ENCODE data around the gene RTEL1. TPM values are rescaled to one million over a fixed set of nuclear protein-coding genes. Genes with fewer than 3 reads are reported as not detected.
A peak's percentile ranks its signal among the peaks of the same experiment; 100 is the strongest.

RTEL1 gene
- total and polyA plus RNA-seq, 10 donors: 7.3 to 49.8 (median 40.2) TPM

- WGBS, 5 donors: 90 to 96% (median 96%) methylated on average over 18 to 21 of the region's 21 CpGs
Measured at GRCh38 chr20:63693733-63694583, 35.8 kb downstream of the RTEL1 start.

DNA sequence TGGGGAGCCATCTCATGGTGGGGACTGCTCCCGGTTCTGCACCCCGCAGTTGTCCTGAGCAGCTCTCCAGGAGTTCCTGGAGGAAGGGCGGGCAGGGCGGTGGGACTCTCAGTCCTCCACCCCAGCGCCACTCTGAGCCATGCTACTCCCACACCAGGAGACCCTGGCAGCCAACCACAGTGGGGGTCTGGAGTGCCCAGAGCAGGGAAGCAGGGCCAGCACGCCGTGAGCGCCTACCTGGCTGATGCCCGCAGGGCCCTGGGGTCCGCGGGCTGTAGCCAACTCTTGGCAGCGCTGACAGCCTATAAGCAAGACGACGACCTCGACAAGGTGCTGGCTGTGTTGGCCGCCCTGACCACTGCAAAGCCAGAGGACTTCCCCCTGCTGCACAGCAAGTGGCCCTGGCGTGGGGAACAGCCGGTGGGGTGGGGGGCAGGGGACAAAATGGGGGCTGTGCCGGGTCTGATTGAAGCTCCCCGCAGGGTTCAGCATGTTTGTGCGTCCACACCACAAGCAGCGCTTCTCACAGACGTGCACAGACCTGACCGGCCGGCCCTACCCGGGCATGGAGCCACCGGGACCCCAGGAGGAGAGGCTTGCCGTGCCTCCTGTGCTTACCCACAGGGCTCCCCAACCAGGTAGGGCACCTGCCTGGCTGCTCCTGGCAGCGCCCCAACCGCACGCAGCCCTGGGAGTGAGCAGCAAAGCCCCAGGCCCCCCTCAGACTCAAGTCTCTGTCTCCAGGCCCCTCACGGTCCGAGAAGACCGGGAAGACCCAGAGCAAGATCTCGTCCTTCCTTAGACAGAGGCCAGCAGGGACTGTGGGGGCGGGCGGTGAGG lies 36.7 kb downstream of the RTEL1 start:
- 94 to 98% (median 95%) methylated on average over 14 to 37 of the region's 37 CpGs for WGBS, 5 donors
- Histone ChIP-seq H3K4me3 (no peak overlapping the region), H3K36me3 (peaks cover 0 to 60% (median 11%) of the 10 kb centered on the region in 6 donors), H3K4me1 (peaks cover 34 to 85% (median 64%) of the 10 kb centered on the region in 6 donors), H3K9me3 (no peaks in the 10 kb centered on the region), H3K27me3 (replicated peaks in 1 of 7) (peaks cover 0 to 7% (median 0%) of the 10 kb centered on the region in 7 donors), H3K27ac (peak overlapping the region in 1 of 8 donors; percentile 22)
- DNase-seq: peak; percentile 75
- no peak for TF ChIP-seq POLR2A (IDR thresholded peaks at IDR 0.05)
- TF ChIP-seq, protein P1, sequence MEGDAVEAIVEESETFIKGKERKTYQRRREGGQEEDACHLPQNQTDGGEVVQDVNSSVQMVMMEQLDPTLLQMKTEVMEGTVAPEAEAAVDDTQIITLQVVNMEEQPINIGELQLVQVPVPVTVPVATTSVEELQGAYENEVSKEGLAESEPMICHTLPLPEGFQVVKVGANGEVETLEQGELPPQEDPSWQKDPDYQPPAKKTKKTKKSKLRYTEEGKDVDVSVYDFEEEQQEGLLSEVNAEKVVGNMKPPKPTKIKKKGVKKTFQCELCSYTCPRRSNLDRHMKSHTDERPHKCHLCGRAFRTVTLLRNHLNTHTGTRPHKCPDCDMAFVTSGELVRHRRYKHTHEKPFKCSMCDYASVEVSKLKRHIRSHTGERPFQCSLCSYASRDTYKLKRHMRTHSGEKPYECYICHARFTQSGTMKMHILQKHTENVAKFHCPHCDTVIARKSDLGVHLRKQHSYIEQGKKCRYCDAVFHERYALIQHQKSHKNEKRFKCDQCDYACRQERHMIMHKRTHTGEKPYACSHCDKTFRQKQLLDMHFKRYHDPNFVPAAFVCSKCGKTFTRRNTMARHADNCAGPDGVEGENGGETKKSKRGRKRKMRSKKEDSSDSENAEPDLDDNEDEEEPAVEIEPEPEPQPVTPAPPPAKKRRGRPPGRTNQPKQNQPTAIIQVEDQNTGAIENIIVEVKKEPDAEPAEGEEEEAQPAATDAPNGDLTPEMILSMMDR (IDR thresholded peaks at IDR 0.05 in 8 of 11, conservative IDR thresholded peaks at IDR 0.05 in 3 of 11): no peak
- TF ChIP-seq POLR2AphosphoS5 (IDR thresholded peaks at IDR 0.05): peak in 1 of 3 donors; percentile 35
- intact Hi-C loops (cut with DNase I; ENCODE audit: low total_unique reads): no loop called here

More at GRCh38 chr20:63693733-63694583, 35.8 kb downstream of the RTEL1 start:
- H3K36me3 ChIP-seq: peaks cover 0 to 54% (median 7%) of the 10 kb centered on the region in 6 donors
- peaks cover 0 to 7% (median 0%) of the 10 kb centered on the region in 7 donors for H3K27me3 ChIP-seq (replicated peaks in 1 of 7)
- H3K9me3 ChIP-seq: no peaks in the 10 kb centered on the region
- TF ChIP-seq POLR2A (IDR thresholded peaks at IDR 0.05): no peak
- TF ChIP-seq POLR2AphosphoS5 (IDR thresholded peaks at IDR 0.05): peak in 1 of 3 donors; percentile 44
- TF ChIP-seq, protein P1 (IDR thresholded peaks at IDR 0.05 in 8 of 11, conservative IDR thresholded peaks at IDR 0.05 in 3 of 11): no peak
- H3K4me1 ChIP-seq: peaks cover 34 to 85% (median 62%) of the 10 kb centered on the region in 6 donors
- peak overlapping the region in 1 of 8 donors; percentile 22 for H3K27ac ChIP-seq
- peak; percentile 64 for DNase-seq
- intact Hi-C loops (cut with DNase I; ENCODE audit: low total_unique reads): no loop called here
- no peak overlapping the region for H3K4me3 ChIP-seq

- no peak for DNase-seq
- Histone ChIP-seq H3K36me3 (peaks cover 0 to 60% (median 19%) of the 10 kb centered on the region in 6 donors), H3K27ac (peak overlapping the region; percentile 26 to 77 (median 70)), H3K9me3 (no peaks in the 10 kb centered on the region), H3K4me1 (peaks cover 34 to 85% (median 65%) of the 10 kb centered on the region in 6 donors), H3K4me3 (peak overlapping the region in 1 of 8 donors; percentile 63), H3K27me3 (replicated peaks in 1 of 7) (peaks cover 0 to 7% (median 0%) of the 10 kb centered on the region in 7 donors)
- WGBS, 5 donors: 74 to 87% (median 80%) methylated on average over 18 to 25 of the region's 25 CpGs
- intact Hi-C loops (cut with DNase I; ENCODE audit: low total_unique reads): no loop called here
- TF ChIP-seq POLR2AphosphoS5 (IDR thresholded peaks at IDR 0.05): peak; percentile 11 to 74 (median 42)
- TF ChIP-seq POLR2A (IDR thresholded peaks at IDR 0.05): no peak
Measured at GRCh38 chr20:63695424-63696305, 37.6 kb downstream of the RTEL1 start.

DNA sequence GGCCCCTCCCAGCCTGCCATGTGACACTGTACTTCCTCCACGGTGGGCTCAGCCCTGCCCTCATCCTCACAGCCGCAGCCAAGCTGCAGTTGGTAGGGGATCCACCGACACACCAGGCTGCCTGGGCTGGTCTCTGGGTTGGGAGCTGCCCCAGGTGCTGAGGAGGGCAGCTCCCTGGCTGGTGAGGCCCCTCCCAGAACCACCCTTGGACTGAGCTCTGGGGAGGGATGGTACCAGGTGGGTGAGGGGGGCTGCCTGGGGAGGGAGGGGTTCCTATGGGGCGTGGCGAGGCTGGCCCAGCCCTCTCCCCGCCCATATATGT lies 38.2 kb downstream of the RTEL1 start:
- peak overlapping the region; percentile 20 to 77 (median 70) for H3K27ac ChIP-seq
- DNase-seq: peak; percentile 88

More for the DNA sequence above, 38.2 kb downstream of the RTEL1 start:
- peak overlapping the region in 7 of 8 donors; percentile 27 to 63 (median 42) for H3K4me3 ChIP-seq
- 5 to 23% (median 13%) methylated on average over 3 to 6 of the region's 6 CpGs; no CpG with 5 or more reads in 1 of the 5 donors for WGBS, 5 donors
- H3K4me1 ChIP-seq: peaks cover 34 to 85% (median 63%) of the 10 kb centered on the region in 6 donors
- intact Hi-C loops (cut with DNase I; ENCODE audit: low total_unique reads): no loop called here
- TF ChIP-seq, protein P1 (IDR thresholded peaks at IDR 0.05 in 8 of 11, conservative IDR thresholded peaks at IDR 0.05 in 3 of 11): no peak
- no peak for TF ChIP-seq POLR2A (IDR thresholded peaks at IDR 0.05)
- peak in 2 of 3 donors; percentile 21 to 37 for TF ChIP-seq POLR2AphosphoS5 (IDR thresholded peaks at IDR 0.05)
- H3K9me3 ChIP-seq: no peaks in the 10 kb centered on the region
- H3K27me3 ChIP-seq (replicated peaks in 1 of 7): peaks cover 0 to 7% (median 0%) of the 10 kb centered on the region in 7 donors
- peaks cover 0 to 65% (median 19%) of the 10 kb centered on the region in 6 donors for H3K36me3 ChIP-seq
